HL-60 (cell line): ENCODE results near the gene SUN1.

Source experiments
- CTCF ChIP-seq: IDR thresholded peaks from one replicate; pipeline ENCODE4 v1.5.1; 2011; ENCODE audit warnings: low read length, control low read depth, inconsistent platforms; ENCODE audit not compliant: insufficient read depth
- GABPA ChIP-seq: IDR thresholded peaks from 2 replicates; pipeline ENCODE4 v1.6.1; 2012; ENCODE audit warnings: low read depth
- POLR2AphosphoS5 ChIP-seq: IDR thresholded peaks from 2 replicates; pipeline ENCODE4 v1.6.1; 2012; ENCODE audit warnings: low read depth
- REST ChIP-seq: IDR thresholded peaks from 2 replicates; pipeline ENCODE4 v1.6.1; 2012; ENCODE audit warnings: low read depth; ENCODE audit not compliant: insufficient replicate concordance
- SPI1 ChIP-seq: IDR thresholded peaks from 2 replicates; pipeline ENCODE4 v1.6.1; 2012; ENCODE audit warnings: low read depth, mild to moderate bottlenecking, borderline replicate concordance

- no peak for TF ChIP-seq SPI1
- no peak for TF ChIP-seq POLR2AphosphoS5
- no peak for TF ChIP-seq CTCF
- no peak for TF ChIP-seq REST
- TF ChIP-seq GABPA, result no peak
Observed at GRCh38 chr7:911791-912480, 79.7 kb downstream of the SUN1 start.
